HS-27A (cell line): Measurements from ENCODE around the gene ELAVL3.
"Not testable (repeated sequence)": the region's sequence is repeated elsewhere in the genome, so short reads cannot be mapped to it uniquely, and the experiment has no call there.

Source experiments
- DNase-seq: peaks from one replicate; pipeline ENCODE4 v3.0.0-alpha.2; 2012; ENCODE audit warnings: low read depth, missing footprints

The ELAVL3 gene

GRCh38 chr19:11435833-11436313 lies 45.0 kb downstream of the ELAVL3 start:
- no peak for DNase-seq

DNA sequence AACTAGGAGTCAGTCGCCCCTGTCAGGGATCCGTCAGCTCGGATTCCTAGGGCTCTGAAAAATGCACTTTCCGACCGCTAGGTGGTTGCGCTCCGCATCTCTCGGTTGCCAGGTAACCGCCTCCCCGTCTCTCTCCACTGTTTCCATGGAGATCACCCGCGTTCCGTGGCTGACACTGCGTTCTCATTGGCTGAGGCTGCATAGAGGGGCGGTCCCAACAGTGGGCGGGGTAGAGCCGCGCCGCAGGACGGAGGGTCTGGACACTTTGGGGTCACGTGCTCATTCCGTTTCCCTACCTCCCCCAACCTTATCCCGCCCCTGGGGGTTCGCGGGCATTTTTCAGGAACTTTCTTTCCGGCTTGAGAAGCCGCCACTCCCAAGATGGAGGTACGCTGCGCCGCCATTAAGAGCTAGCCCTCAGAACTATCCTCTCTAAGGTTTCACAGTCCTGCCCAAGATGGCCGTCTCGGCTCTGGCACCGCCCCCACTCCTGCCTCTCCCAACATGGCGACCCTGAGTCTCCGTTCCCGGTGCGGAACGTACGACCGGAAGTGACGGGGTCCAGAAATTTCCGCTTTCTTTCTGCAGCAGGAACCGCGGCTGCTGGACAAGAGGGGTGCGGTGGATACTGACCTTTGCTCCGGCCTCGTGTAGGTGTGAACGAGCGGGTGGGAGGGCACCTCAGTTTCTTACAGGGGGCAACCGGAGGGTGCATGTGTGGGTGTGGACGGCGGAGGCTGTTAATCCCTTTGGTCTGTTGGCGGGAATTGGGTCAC lies 45.6 kb downstream of the ELAVL3 start, which contains the start of the genes ODAD3 and PRKCSH:
Gene ODAD3 (minus strand): TSS at position 65 of the 776 bp plus-strand sequence. CDS start 105 bp downstream, outside the sequence.
Gene PRKCSH (plus strand): TSS at position 579 of the 776 bp plus-strand sequence. CDS start 483 bp downstream, outside the sequence.
- DNase-seq = peak; percentile 98

DNA sequence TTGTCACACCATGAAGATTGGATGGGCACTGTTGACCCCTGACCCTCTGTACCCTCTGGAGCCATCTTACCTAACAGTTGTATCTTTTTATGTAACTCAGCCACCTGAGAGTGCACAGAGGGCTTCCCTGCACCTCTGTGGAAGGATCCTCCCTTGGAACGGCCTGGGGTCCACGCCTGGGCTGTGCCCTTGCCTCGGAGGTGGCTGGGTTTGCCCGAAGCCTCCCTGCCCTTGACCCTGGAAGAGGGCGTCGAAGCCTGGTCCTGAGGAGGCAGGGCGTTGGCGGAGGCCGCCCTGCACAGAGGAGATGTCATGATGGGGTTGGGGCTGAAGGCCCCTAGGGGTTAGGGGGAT lies 46.2 kb downstream of the ELAVL3 start:
- no peak for DNase-seq

DNA sequence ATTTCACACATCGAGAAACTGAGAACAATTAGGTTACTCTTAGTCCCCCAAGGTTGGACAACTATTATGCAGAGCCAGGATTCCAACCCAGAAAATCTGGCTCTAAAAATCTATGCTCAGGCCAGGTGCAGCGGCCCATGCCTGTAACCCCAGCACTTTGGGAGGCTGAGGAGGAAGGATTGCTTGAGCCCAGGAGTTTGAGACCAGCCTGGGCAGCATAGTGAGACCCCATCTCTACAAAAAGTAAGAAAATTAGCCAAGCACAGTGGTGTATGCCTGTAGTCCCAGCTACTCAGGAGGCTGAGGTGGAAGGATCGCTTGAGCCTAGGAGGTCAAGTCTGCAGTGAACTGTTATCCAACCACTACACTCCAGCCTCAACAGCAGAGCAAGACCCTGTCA lies 47.3 kb downstream of the ELAVL3 start:
- not testable (repeated sequence) for DNase-seq

DNA sequence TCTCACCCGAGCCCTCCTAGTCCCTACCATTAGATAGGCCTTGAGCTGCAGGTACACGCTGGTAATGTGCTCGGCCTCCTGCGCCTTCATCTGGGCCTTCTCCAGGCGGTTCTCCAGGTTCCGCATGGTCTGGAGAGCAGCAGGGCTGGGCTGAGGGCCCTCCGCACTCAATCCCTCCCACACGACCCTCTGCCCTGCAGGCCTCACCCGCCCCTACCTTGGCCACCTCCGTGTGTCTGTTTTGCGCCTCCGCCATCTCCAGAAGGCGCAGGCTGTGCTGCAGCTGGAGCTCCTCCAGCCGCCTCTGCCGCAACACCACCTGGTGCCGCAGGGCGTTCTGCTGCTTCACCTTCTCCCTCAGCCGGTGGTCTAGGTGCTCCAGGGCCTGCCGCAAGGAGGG lies 54.2 kb downstream of the ELAVL3 start:
- DNase-seq = no peak

GRCh38 chr19:11425719-11426457 lies 55.0 kb downstream of the ELAVL3 start:
- DNase-seq = no peak

DNA sequence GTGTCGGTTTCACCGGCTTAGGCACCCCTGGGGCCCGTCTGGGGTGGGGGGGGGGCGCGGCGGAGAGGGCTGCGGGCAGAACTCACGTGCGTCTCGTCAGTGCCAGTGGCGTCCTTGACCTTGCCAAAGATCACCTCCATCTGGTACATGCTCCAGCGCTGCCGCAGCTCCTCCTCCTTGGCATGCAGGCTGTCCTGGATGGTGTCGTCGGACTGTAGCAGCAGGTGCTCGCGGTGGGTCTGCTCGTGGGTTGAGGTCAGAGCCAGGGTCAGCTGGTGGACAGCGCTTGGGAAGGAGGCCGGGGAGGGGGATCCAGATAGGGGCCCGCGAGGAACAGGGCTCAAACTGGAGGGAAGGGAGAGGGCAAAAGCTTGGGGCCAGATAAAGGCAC lies 57.1 kb downstream of the ELAVL3 start:
- no peak for DNase-seq

- DNase-seq = no peak
Measured at GRCh38 chr19:11423164-11423790, 57.6 kb downstream of the ELAVL3 start.

- DNase-seq = peak; percentile 14
Measured at GRCh38 chr19:11422163-11423065, 58.4 kb downstream of the ELAVL3 start.

DNA sequence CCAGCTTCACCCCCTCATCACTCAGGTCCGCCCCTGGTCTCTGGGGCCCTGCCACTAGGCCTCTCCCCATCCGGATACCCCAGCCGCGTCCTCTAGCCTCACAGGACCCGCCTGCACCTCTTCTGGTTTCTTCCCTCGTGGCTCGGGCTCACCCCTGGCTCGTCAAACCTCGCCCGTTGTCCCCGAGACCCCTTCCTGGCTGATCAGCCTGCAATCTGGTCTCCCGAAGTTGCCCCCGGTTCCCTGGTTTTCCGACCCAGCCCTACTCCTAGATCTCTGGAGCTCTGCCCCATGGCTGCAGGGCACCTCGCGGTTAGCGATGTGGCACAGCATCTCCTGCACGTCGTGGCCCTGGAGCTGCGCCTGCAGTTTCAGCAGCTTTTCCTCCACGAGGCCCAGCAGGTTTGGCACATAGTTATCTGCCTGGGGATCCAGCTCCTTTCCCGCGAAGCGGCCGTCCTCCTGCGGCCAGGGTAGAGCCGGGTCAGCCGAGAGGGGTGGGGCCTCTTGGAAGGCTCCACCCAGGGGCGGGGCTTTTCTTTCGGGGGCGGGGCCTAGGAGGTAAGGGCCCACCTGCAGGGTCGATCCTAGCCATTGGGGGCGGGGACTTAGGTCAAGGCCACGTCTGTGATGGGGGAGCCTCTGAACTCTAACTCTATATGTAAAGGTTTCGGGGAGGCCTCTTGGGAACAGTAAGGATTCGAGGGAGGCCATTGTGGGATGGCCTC lies 59.3 kb downstream of the ELAVL3 start:
- DNase-seq = no peak

- DNase-seq = no peak
Measured at GRCh38 chr19:11420429-11421370, 60.1 kb downstream of the ELAVL3 start.

- no peak for DNase-seq
Measured at GRCh38 chr19:11418549-11419506, 62.0 kb downstream of the ELAVL3 start, which contains the start of gene RGL3. Gene RGL3 (minus strand): TSS chr19:11419314. CDS start chr19:11419278, 36 bp downstream.

- no peak for DNase-seq
Measured at GRCh38 chr19:11418094-11418548, 62.7 kb downstream of the ELAVL3 start.

DNA sequence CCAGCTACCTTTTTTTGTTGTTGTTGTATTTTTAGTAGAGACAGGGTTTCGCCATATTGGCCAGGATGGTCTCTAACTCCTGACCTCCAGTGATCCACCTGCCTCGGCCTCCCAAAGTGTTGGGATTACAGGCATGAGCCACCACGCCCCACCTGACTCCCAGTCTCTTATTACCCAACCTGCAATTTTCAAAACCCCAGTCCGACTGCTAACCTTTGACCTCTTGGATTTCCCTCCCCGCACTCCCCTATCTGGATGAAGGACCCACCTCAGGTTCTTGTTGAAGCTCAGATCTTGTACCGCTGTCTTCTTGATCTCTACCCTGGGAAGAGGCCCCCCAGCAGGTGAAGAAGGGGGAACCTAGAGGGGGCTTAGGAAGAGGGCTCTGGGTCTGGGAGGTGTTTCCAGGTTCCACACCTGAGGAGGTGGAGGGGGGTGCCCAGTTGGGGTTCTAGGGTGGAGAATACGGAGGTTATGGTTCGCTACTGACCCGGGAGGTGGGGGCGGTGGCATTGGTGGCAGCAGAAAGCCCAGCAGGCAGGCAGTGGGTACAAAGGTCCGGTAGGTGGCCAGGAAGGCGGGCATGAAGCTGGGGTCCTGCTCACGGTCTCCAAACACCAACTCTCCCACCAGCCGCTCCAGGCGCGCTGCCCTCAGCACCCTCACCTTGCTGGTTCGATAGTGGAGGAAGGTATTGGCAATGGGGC lies 64.3 kb downstream of the ELAVL3 start:
- no peak for DNase-seq

DNA sequence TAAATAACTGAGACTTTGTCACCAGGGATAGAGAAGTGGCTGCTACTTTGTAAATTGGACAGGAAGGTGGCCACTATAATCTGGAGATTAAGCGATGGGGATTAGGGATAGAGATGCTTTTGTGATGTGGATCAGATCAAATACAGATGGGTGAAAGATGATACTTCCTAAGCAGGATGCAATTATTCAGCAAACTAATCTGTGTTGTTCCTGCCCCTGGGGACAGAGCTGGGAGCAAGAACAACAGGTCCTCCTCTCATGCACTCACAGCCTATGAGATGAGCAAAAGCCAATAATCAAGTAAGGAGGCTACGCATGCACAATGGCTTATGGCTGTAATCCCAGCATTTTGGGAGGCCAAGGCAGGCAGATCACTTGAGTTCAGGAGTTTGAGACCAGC lies 66.3 kb downstream of the ELAVL3 start:
- no peak for DNase-seq

DNA sequence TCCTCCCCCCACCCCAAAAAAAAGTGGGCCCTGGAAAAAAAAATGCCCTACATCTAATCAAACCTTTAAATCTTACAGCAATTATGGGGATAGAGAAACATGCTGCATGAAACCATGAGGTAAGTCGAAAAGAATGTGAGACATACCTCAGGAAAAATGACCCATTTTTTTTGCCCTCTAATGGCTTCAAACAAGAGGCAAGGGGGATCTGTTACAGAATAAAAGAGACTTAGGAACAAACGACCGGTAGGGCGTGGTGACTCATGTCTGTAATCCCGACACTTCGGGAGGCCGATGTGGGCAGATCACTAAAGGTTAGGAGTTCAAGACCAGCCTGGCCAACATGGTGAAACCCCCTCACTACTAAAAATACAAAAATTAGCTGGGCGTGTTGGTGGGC lies 70.2 kb downstream of the ELAVL3 start:
- peak; percentile 46 for DNase-seq

- no peak for DNase-seq
Measured at GRCh38 chr19:11408591-11408990, 72.3 kb downstream of the ELAVL3 start.
